ENCODE measurements around the gene NPPB. TPM values are rescaled to one million over a fixed set of nuclear protein-coding genes. Genes with fewer than 3 reads are reported as not detected.

Gene NPPB
- total and polyA plus RNA-seq, 9 of the 15 experiments (the other 6 are each of a cell fraction or from before 2014, with no cell fraction given) = not detected

GRCh38 chr1:11908095-11908675 lies 49.4 kb upstream of the NPPB start (continued):
- TF ChIP-seq TEAD4 (IDR thresholded peaks at IDR 0.05; ENCODE audit: low read length) = peak; percentile 98
- TF ChIP-seq TEAD4 (CRISPR knock-in tag; IDR thresholded peaks at IDR 0.05; ENCODE audit: borderline replicate concordance) = peak; percentile 94
- TF ChIP-seq TCF7L2 (IDR thresholded peaks at IDR 0.05; ENCODE audit: low read depth, low read length) = no peak
- TF ChIP-seq ZNF347 (CRISPR knock-in tag; IDR thresholded peaks at IDR 0.05; ENCODE audit: low read depth) = peak; percentile 97
- TF ChIP-seq ZNF140 (CRISPR knock-in tag; IDR thresholded peaks at IDR 0.05) = peak; percentile 74; the same call in 1 of the 2 replicates
- no peak for TF ChIP-seq THRA (IDR thresholded peaks at IDR 0.05)
- TF ChIP-seq PREB (CRISPR knock-in tag; IDR thresholded peaks at IDR 0.05) = no peak
- TF ChIP-seq ZKSCAN3 (CRISPR knock-in tag; IDR thresholded peaks at IDR 0.05) = no peak
- peak; percentile 66; the same call in 1 of the 2 replicates for TF ChIP-seq JUN (IDR thresholded peaks at IDR 0.05; ENCODE audit: borderline replicate concordance, low read depth, low read length)
- peak; percentile 99 for TF ChIP-seq JUN (CRISPR knock-in tag; IDR thresholded peaks at IDR 0.05; ENCODE audit: borderline replicate concordance)
- peak; percentile 88 for TF ChIP-seq ELF2 (CRISPR knock-in tag; IDR thresholded peaks at IDR 0.05)
- no peak; the same call in 1 of the 2 replicates for TF ChIP-seq CREB3 (tag; conservative IDR thresholded peaks at IDR 0.05; ENCODE audit: low read depth)
- peak; percentile 15 to 32; a peak in 3 of 4 replicates for TF ChIP-seq RAD21 (CRISPR knock-in tag; conservative IDR thresholded peaks at IDR 0.05 in 1 of 2, IDR thresholded peaks at IDR 0.05 in 1 of 2)
- TF ChIP-seq THAP7 (CRISPR knock-in tag; IDR thresholded peaks at IDR 0.05) = peak; percentile 98
- peak; percentile 100 for TF ChIP-seq ARID3A (IDR thresholded peaks at IDR 0.05; ENCODE audit: borderline replicate concordance, low read depth, low read length)
- peak; percentile 76 to 95; a peak in 3 of 4 replicates for TF ChIP-seq NONO (IDR thresholded peaks at IDR 0.05; ENCODE audit: low read depth in 2 of 2, low read length in 1 of 2)

Data from K562 (cell line).